BE2C (cell line): ENCODE measurements around the gene TBCC.
"Not testable (repeated sequence)": the region's sequence is repeated elsewhere in the genome, so short reads cannot be mapped to it uniquely, and the experiment has no call there.

ENCODE experiments used
- DNase-seq: peaks from one replicate; pipeline ENCODE4 v3.0.0-alpha.2; 2020
- H3K27me3 ChIP-seq: fragments of 250-450 bp; sonication (Bioruptor Pico); 2 replicates; pipeline ENCODE4 v1.5.1; 2020; ENCODE audit warnings: mild to moderate bottlenecking
- H3K36me3 ChIP-seq: fragments of 250-450 bp; sonication (Bioruptor Pico); 2 replicates; pipeline ENCODE4 v1.5.1; 2020; ENCODE audit warnings: mild to moderate bottlenecking
- H3K4me1 ChIP-seq: fragments of 250-450 bp; sonication (Bioruptor Pico); 2 replicates; pipeline ENCODE4 v1.5.1; 2020
- H3K4me3 ChIP-seq: 2 replicates; pipeline ENCODE4 v1.5.1; 2011; ENCODE audit warnings: low read depth, low read length
- H3K9me3 ChIP-seq: fragments of 250-450 bp; sonication (Bioruptor Pico); 2 replicates; pipeline ENCODE4 v1.5.1; 2020
- TF ChIP-seq, protein P1 (sequence below): IDR thresholded peaks from 2 replicates; pipeline ENCODE4 v1.5.1; 2012; ENCODE audit warnings: mild to moderate bottlenecking, low read depth, low read length

The TBCC gene

DNA sequence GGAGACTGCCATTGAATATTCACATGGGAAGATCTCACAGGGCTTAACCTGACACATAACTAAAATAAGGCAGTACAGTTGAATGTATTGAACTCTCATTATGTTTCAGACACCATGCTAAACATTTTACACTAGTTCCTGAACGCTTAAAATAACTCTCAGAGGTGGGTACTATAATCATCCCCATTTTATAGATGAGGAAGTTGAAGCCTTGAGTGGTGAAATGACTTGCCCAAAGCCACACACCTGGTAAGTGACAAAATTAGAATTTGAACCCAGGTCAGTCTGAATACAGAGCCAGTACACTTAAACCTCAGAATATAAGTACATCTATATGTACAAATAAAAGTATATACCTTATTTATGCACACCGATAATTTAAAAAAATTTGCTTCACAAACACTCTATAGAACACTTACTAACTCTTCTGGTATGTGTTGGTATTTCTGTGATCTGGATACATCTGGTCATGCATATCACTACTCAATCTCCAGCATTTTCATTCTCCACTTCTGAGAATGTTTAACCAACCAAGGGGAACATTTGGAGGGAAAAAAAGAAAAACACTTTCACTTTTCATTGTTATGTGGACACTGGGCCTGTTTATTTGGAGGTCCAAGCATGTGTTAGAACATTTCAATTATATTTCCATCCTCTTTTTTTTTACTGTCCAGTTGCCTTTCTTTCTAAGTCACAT, 31.4 kb upstream of the TBCC start:
- Histone ChIP-seq H3K36me3 (no peaks in the 10 kb centered on the region), H3K4me3 (no peak overlapping the region), H3K4me1 (peaks cover 5% of the 10 kb centered on the region; the same call in 1 of the 2 replicates), H3K27me3 (no peaks in the 10 kb centered on the region), H3K9me3 (no peaks in the 10 kb centered on the region)
- TF ChIP-seq, protein P1, sequence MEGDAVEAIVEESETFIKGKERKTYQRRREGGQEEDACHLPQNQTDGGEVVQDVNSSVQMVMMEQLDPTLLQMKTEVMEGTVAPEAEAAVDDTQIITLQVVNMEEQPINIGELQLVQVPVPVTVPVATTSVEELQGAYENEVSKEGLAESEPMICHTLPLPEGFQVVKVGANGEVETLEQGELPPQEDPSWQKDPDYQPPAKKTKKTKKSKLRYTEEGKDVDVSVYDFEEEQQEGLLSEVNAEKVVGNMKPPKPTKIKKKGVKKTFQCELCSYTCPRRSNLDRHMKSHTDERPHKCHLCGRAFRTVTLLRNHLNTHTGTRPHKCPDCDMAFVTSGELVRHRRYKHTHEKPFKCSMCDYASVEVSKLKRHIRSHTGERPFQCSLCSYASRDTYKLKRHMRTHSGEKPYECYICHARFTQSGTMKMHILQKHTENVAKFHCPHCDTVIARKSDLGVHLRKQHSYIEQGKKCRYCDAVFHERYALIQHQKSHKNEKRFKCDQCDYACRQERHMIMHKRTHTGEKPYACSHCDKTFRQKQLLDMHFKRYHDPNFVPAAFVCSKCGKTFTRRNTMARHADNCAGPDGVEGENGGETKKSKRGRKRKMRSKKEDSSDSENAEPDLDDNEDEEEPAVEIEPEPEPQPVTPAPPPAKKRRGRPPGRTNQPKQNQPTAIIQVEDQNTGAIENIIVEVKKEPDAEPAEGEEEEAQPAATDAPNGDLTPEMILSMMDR: no peak
- DNase-seq: no peak

DNA sequence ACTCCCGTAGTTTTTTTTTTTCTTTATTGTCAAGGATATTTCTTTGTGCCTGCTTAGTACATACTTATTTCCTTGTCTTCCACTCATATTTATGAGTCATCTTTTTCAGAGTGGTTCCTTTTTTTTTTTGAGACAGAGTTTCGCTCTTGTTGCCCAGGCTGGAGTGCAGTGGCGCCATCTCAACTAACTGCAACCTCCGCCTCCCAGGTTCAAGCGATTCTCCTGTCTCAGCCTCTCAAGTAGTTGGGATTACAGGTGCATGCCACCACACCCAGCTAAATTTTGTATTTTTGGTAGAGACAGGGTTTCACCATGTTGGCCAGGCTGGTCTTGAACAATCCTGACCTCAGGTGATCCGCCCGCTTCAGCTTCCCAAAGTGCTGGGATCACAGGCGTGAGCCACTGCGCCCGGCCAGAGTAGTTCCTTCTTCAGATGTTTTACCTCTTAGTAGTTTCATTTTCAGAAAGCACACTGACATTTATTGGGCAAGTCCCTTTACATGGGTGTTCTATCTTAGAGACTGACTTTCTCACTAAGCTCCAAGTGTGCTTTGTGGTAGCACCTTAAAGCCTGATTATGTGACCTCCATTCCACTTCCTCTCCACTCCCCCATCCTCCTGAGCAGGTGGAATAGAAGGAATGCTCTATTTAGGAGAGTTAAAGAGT, 29.1 kb upstream of the TBCC start:
- H3K36me3 ChIP-seq, H3K4me1 ChIP-seq, DNase-seq: not testable (repeated sequence)

DNA sequence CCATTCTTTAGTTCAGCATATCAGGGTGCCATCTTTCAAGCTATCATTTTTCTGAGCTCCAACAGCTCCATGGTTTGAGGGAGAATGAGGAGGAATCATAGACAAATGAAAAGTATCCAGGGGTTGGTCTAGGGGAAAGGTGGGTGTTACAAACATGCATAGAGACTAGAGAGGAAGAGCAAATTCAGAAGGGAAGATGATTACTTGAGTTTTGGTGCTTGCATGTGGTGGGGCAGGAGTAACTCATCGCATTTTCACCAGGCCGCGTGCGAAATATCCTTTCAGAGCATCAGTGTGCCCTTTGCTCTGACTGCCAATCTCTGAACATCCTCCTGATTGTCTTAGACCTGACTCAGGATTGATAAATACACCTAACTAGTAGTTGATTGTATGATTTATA, 28.3 kb upstream of the TBCC start:
- TF ChIP-seq, protein P1: no peak
- DNase-seq: no peak
- Histone ChIP-seq H3K36me3 (no peaks in the 10 kb centered on the region), H3K27me3 (no peaks in the 10 kb centered on the region), H3K4me3 (no peak overlapping the region), H3K9me3 (no peaks in the 10 kb centered on the region), H3K4me1 (peaks cover 4% of the 10 kb centered on the region; the same call in 1 of the 2 replicates)

More for the DNA sequence above, 29.1 kb upstream of the TBCC start:
- H3K27me3 ChIP-seq, H3K4me3 ChIP-seq, H3K9me3 ChIP-seq: not testable (repeated sequence)

DNA sequence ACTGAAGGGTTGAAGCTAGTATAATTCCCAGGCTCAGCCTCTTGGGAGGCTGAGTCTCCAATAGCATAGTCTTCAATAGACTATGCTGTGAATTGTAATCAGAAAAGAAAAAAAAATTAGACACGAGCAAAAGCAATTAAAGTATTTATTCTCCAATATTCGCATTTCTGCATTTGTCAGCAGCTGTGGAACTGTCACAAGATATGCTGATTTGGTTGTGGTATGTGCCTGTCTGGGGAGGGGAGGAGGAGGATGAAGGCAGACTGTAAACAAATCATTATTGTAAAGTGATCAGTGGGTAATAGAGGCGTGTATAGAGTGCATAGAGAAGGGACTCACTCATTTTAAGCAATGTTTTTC, 25.8 kb upstream of the TBCC start:
- H3K4me1 ChIP-seq: no peaks in the 10 kb centered on the region
- H3K4me3 ChIP-seq: no peak overlapping the region
- no peaks in the 10 kb centered on the region for H3K27me3 ChIP-seq
- no peak for DNase-seq
- H3K36me3 ChIP-seq: no peaks in the 10 kb centered on the region
- TF ChIP-seq, protein P1: no peak
- H3K9me3 ChIP-seq: no peaks in the 10 kb centered on the region

DNA sequence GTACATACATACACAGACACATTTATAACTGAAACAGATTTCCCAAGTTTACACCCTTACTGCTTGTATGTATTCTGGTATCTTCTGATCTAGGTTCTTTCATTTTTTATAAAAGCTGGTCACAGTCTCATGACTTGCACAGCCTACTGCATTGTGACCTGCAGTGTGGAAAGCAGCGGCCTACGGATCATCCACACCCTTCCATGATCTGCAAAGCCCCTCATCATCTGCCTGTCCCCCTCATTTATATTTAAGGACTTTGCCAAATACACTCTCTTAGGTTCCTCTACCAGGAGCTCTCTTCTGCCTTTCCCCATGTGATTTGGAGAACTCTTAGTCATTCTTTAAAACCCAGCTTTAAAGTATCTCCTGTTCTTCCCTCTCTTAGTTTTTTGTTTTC, 23.9 kb upstream of the TBCC start:
- Histone ChIP-seq H3K36me3 (no peaks in the 10 kb centered on the region; the same call in 1 of the 2 replicates), H3K4me1 (no peaks in the 10 kb centered on the region), H3K4me3 (no peak overlapping the region), H3K27me3 (no peaks in the 10 kb centered on the region), H3K9me3 (no peaks in the 10 kb centered on the region)
- DNase-seq: no peak
- TF ChIP-seq, protein P1: no peak

DNA sequence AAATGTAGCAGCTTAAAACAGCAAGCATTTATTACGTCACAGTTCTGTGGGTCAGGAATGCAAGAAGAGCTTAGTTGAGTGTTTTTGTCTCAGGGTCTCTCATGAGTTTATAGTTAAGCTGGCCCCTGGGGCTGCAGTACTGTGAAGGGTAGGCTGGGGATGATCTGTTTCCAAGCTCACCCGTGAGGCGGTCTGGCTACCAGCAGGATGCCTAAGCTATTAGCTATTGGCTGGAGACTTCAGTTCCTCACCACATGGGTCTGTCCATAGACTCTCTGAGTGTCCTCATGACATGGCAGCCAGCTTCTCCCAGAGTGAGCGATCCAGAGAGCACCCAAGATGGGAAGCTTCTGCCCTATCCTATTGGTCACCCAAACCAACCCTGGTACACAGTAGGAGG, 23.1 kb upstream of the TBCC start:
- no peak for DNase-seq
- no peaks in the 10 kb centered on the region for H3K9me3 ChIP-seq
- TF ChIP-seq, protein P1: no peak
- H3K4me3 ChIP-seq: no peak overlapping the region
- no peaks in the 10 kb centered on the region for H3K4me1 ChIP-seq
- no peaks in the 10 kb centered on the region; the same call in 1 of the 2 replicates for H3K36me3 ChIP-seq
- H3K27me3 ChIP-seq: no peaks in the 10 kb centered on the region
